RWPE2 (cell line): ENCODE measurements around the gene CYB561D1.
A peak's percentile ranks its signal among the peaks of the same experiment; 100 is the strongest.

Experiments
- ATAC-seq: fragments of 200-7000 bp; cut with Tn5 transposase; 3 replicates; pipeline ENCODE4 v1.9.1; 2021; ENCODE audit warnings: low read depth
- DNase-seq: peaks from one replicate; pipeline ENCODE4 v3.0.0-alpha.2; 2020; ENCODE audit warnings: low spot score
- H3K27ac ChIP-seq: fragments of 450-650 bp; 2 replicates; pipeline ENCODE4 v1.5.1; 2017; ENCODE audit warnings: mild to moderate bottlenecking; ENCODE audit not compliant: poor library complexity, severe bottlenecking
- H3K27me3 ChIP-seq: fragments of 250-450 bp; sonication (Bioruptor Pico); 2 replicates; pipeline ENCODE4 v1.5.1; 2021; ENCODE audit warnings: mild to moderate bottlenecking, moderate library complexity; ENCODE audit not compliant: insufficient read depth, poor library complexity, severe bottlenecking
- H3K36me3 ChIP-seq: fragments of 250-450 bp; sonication (Bioruptor Pico); 2 replicates; pipeline ENCODE4 v1.5.1; 2020; ENCODE audit warnings: low read depth, mild to moderate bottlenecking, moderate library complexity
- H3K4me1 ChIP-seq: fragments of 250-450 bp; sonication (Bioruptor Pico); 2 replicates; pipeline ENCODE4 v1.5.1; 2021; ENCODE audit warnings: mild to moderate bottlenecking, moderate library complexity; ENCODE audit not compliant: insufficient read depth, poor library complexity, severe bottlenecking
- H3K4me3 ChIP-seq: fragments of 250-450 bp; sonication (Bioruptor Pico); 2 replicates; pipeline ENCODE4 v1.5.1; 2021; ENCODE audit warnings: mild to moderate bottlenecking, moderate library complexity; ENCODE audit not compliant: severe bottlenecking
- H3K9me3 ChIP-seq: fragments of 250-450 bp; sonication (Bioruptor Pico); 2 replicates; pipeline ENCODE4 v1.5.1; 2021; ENCODE audit warnings: mild to moderate bottlenecking, moderate library complexity; ENCODE audit not compliant: severe bottlenecking
- TF ChIP-seq, protein P1 (sequence below): fragments of 450-650 bp; IDR thresholded peaks from one replicate; pipeline ENCODE4 v1.5.1; 2017; ENCODE audit warnings: mild to moderate bottlenecking, moderate library complexity; ENCODE audit not compliant: poor library complexity, severe bottlenecking

The CYB561D1 gene

DNA sequence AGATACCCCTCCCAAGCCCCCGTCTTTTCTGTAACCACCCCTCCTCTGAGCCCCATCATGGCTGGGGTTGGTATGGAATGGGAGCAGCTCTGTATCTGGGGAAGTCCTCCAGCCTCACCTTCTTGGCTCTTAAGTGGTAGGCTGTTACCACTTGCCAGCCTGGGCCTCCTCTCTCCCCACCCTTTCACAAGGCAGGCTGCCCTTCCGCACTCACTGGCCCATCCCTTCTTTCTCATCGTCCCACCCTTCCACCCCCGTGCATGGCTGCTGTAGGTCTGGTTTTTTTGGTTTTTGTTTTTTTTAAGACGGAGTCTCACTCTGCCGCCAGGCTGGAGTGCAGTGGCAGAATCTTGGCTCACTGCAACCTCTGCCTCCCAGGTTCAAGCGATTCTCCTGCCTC, 5.2 kb downstream of the CYB561D1 start:
- Histone ChIP-seq H3K36me3 (peaks cover 15% of the 10 kb centered on the region), H3K27me3 (no peaks in the 10 kb centered on the region), H3K4me3 (no peak overlapping the region), H3K9me3 (no peaks in the 10 kb centered on the region), H3K4me1 (no peaks in the 10 kb centered on the region), H3K27ac (no peak overlapping the region)
- ATAC-seq (no peak), DNase-seq (no peak)
- TF ChIP-seq, protein P1, sequence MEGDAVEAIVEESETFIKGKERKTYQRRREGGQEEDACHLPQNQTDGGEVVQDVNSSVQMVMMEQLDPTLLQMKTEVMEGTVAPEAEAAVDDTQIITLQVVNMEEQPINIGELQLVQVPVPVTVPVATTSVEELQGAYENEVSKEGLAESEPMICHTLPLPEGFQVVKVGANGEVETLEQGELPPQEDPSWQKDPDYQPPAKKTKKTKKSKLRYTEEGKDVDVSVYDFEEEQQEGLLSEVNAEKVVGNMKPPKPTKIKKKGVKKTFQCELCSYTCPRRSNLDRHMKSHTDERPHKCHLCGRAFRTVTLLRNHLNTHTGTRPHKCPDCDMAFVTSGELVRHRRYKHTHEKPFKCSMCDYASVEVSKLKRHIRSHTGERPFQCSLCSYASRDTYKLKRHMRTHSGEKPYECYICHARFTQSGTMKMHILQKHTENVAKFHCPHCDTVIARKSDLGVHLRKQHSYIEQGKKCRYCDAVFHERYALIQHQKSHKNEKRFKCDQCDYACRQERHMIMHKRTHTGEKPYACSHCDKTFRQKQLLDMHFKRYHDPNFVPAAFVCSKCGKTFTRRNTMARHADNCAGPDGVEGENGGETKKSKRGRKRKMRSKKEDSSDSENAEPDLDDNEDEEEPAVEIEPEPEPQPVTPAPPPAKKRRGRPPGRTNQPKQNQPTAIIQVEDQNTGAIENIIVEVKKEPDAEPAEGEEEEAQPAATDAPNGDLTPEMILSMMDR, result no peak

DNA sequence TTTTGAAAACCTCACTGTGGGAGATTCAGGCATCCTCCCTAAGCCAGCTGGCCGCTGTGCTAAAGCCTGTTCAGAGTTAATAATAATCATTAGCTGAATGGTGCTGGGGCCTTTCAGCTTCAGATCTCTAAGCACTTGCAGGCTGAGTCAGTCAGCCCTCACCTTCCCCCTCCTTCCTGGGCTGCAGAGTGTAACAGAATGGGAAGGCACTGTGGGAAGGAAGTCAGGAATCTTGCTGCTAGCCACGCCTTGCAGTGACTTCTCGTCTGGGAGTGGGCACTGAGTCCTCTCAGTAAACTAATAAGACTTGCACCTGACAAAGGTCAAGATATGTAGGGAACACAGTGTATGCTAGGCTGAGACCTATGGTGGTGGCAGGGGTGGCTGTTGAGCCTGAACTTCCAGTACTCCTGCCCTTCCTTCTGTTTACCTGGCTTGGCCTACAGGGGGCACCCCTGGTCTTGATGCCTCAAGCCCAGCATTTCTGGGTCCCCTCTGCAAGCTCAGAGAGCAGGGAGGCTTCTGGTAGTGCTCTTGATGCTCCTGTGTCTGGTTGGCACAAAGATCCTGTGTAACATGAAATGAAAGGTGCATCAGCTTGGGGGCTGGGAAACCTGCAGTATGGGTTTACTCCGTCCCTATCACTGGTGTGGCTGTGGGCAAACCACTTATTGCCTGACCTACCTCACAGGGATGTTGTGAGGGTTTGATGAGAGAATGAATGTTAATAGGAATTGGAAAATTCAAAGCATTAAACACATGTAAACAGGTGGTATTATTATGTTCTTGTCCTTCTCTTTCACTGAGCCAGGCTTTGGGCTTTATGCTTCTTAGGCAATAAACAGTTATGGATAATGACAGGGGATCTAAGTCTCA, 6.0 kb downstream of the CYB561D1 start:
- no peaks in the 10 kb centered on the region for H3K4me1 ChIP-seq
- TF ChIP-seq, protein P1, result peak; percentile 42
- no peaks in the 10 kb centered on the region for H3K27me3 ChIP-seq
- no peaks in the 10 kb centered on the region for H3K9me3 ChIP-seq
- DNase-seq (no peak), ATAC-seq (peak; percentile 52; the same call in 2 of the 3 replicates)
- H3K4me3 ChIP-seq, result no peak overlapping the region
- peaks cover 15% of the 10 kb centered on the region for H3K36me3 ChIP-seq
- no peak overlapping the region for H3K27ac ChIP-seq

DNA sequence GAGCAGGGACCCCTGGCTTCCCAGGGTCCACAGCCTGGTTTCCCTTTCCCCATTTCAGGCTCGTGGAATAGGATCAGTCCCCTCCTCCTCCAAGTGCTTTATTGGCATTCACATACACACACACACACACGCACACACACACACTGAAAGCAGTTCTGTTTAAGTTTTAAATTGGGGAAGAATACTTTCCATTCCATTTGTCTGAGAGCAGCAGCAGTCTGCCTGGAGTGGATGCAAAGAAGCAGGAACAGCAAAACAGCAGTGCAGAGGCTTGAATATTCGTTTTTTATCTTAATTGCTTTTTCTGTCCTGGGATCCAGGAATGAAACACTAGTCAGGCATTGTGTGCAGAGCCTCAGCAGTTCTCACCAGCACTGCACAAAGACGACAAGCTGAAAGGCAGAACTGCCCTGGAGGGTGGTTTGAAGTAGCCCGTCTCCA, 7.1 kb downstream of the CYB561D1 start:
- ATAC-seq, result no peak
- no peaks in the 10 kb centered on the region for H3K4me1 ChIP-seq
- TF ChIP-seq, protein P1, result no peak
- H3K27ac ChIP-seq, result no peak overlapping the region
- peaks cover 11% of the 10 kb centered on the region for H3K36me3 ChIP-seq
- H3K9me3 ChIP-seq, result no peaks in the 10 kb centered on the region
- H3K27me3 ChIP-seq, result no peaks in the 10 kb centered on the region
- no peak overlapping the region for H3K4me3 ChIP-seq
- no peak for DNase-seq

DNA sequence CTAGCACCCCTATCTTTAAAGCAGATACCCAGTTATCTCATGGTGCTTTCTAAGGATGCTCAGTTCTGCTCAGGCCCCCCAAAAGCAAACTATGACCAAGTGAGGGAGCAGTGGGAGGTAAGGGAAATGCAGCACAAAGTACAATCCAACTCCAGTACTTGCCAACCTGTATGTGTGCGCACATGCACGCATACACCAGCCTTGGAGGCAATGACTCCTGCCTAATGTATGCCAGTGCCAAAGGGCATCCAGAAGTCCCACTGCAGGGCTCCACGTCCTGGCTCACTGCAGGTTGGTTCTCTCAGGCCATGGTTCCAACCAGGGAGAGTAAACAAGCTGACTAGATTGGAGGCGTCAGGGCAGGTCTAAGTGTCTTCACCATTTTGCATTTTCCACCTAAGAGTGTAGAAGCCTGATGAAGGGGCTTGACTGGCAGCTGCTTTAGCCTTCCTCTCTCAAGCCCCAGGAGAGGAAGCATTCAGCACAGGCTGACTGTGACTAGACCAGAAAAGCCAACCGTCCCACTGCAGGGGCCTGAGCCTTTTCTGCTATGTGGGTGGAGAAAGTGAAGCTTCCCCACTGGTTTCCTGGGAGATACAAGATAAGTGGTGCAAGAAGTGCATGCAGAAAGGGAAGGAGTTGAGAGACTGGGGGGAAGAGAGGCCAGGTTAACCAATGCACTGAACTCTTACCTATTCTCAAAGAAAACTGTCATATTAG, 7.9 kb downstream of the CYB561D1 start:
- TF ChIP-seq, protein P1, result no peak
- no peaks in the 10 kb centered on the region for H3K9me3 ChIP-seq
- no peak overlapping the region for H3K4me3 ChIP-seq
- DNase-seq, result no peak
- peaks cover 3% of the 10 kb centered on the region; the same call in 1 of the 2 replicates for H3K36me3 ChIP-seq
- no peaks in the 10 kb centered on the region for H3K4me1 ChIP-seq
- no peak for ATAC-seq
- no peak overlapping the region for H3K27ac ChIP-seq
- no peaks in the 10 kb centered on the region for H3K27me3 ChIP-seq
